PFSK-1 (cell line): ENCODE measurements around the gene KRT86.

ENCODE experiments used
- FOXP2 ChIP-seq: optimal IDR thresholded peaks from 2 replicates; pipeline ENCODE3; 2011; ENCODE audit warnings: borderline replicate concordance, control low read depth, inconsistent platforms; ENCODE audit not compliant: insufficient read depth; ENCODE audit errors: extremely low read length, extremely low read depth
- POLR2AphosphoS5 ChIP-seq: IDR thresholded peaks from 2 replicates; pipeline ENCODE4 v1.6.1; 2012; ENCODE audit warnings: low read depth, mild to moderate bottlenecking, control low read depth, low read length, moderate library complexity
- REST ChIP-seq, 2 experiments: IDR thresholded peaks; 2 replicates each; pipeline versions ENCODE4 v1.6.1 to v1.8.0; 2011 to 2012; ENCODE audit warnings: low read depth in 2 of 2, low read length in 2 of 2, control low read depth in 1 of 2, inconsistent platforms in 1 of 2, mild to moderate bottlenecking in 1 of 2, moderate library complexity in 1 of 2; ENCODE audit not compliant: insufficient read depth in 1 of 2
- TAF1 ChIP-seq: IDR thresholded peaks from 2 replicates; pipeline ENCODE4 v1.6.1; 2012; ENCODE audit warnings: low read length, control low read depth, borderline replicate concordance; ENCODE audit not compliant: insufficient read depth

- no peak for TF ChIP-seq REST (IDR thresholded peaks at IDR 0.05; ENCODE audit: insufficient read depth in 1 of 2, low read depth in 2 of 2, low read length in 2 of 2)
- no peak for TF ChIP-seq FOXP2
- TF ChIP-seq POLR2AphosphoS5, result no peak
- TF ChIP-seq TAF1, result no peak
These were observed 57.9 kb downstream of the KRT86 start for GRCh38 chr12:52332381-52332780.
